Activated CD8-positive, alpha-beta memory T cell treated with anti-CD3 and anti-CD28 coated beads, Interleukin-2, amount 50 U/mL, for 1 hour (primary cell): ENCODE measurements around the gene SART3.
A peak's percentile ranks its signal among the peaks of the same experiment; 100 is the strongest.

Experiments used
- DNase-seq: peaks from one replicate; pipeline ENCODE4 v3.0.0-alpha.2; 2020; ENCODE audit errors: extremely low read depth

The SART3 gene

GRCh38 chr12:108523365-108523764, 37.6 kb downstream of the SART3 start:
- no peak for DNase-seq

GRCh38 chr12:108519558-108519957, 41.4 kb downstream of the SART3 start:
- no peak for DNase-seq

GRCh38 chr12:108518716-108519496, 42.1 kb downstream of the SART3 start:
- no peak for DNase-seq

- no peak for DNase-seq
These were observed 42.8 kb downstream of the SART3 start for GRCh38 chr12:108518101-108518715.

- DNase-seq: no peak
These were observed 43.5 kb downstream of the SART3 start for GRCh38 chr12:108517288-108518100.

GRCh38 chr12:108516511-108517275, 44.3 kb downstream of the SART3 start:
- no peak for DNase-seq

GRCh38 chr12:108515916-108516315, 45.1 kb downstream of the SART3 start:
- DNase-seq: no peak

- DNase-seq: peak; percentile 97
These were observed 45.8 kb downstream of the SART3 start, which contains the start of gene FICD for GRCh38 chr12:108514973-108515814. Gene FICD (plus strand): TSS chr12:108515277. CDS start chr12:108516973, 1,696 bp downstream.

GRCh38 chr12:108514468-108514972, 46.5 kb downstream of the SART3 start:
- DNase-seq: no peak

GRCh38 chr12:108511633-108512540, 49.1 kb downstream of the SART3 start:
- peak; percentile 31 for DNase-seq

GRCh38 chr12:108510836-108511235, 50.1 kb downstream of the SART3 start:
- no peak for DNase-seq

- no peak for DNase-seq
These were observed 51.2 kb downstream of the SART3 start for GRCh38 chr12:108509806-108510205.

GRCh38 chr12:108507971-108508642, 52.9 kb downstream of the SART3 start:
- DNase-seq: no peak

GRCh38 chr12:108505129-108505528, 55.8 kb downstream of the SART3 start:
- DNase-seq: no peak

- DNase-seq: no peak
These were observed 58.1 kb downstream of the SART3 start for GRCh38 chr12:108502922-108503321.

GRCh38 chr12:108498136-108498535, 62.8 kb downstream of the SART3 start:
- DNase-seq: no peak

GRCh38 chr12:108495823-108496579, 65.0 kb downstream of the SART3 start:
- no peak for DNase-seq

GRCh38 chr12:108495054-108495453, 65.9 kb downstream of the SART3 start:
- no peak for DNase-seq
